Smooth muscle cell (in vitro differentiated cells): ENCODE results near the gene PCDHGA5. TPM values are rescaled to one million over a fixed set of nuclear protein-coding genes. Genes with fewer than 3 reads are reported as not detected.

Experiments used
- DNase-seq: peaks from one replicate; lab custom pipeline; 2025; ENCODE audit not compliant: unreplicated experiment; lab: John Stamatoyannopoulos, UW
- H2AFZ ChIP-seq: fragments of 200-600 bp; sonication (generic); 2 replicates; pipeline ENCODE4 v1.6.0; 2016; ENCODE audit warnings: antibody characterized with exemption, low read depth, mild to moderate bottlenecking
- H3F3A ChIP-seq: fragments of 200-600 bp; sonication (generic); 2 replicates; pipeline ENCODE4 v1.6.0; 2017; ENCODE audit warnings: antibody characterized with exemption, low read depth
- H3K27ac ChIP-seq: fragments of 200-600 bp; sonication (generic); 2 replicates; pipeline ENCODE4 v1.5.1; 2016; ENCODE audit warnings: low read depth, mild to moderate bottlenecking
- H3K27me3 ChIP-seq: fragments of 200-600 bp; sonication (generic); 2 replicates; pipeline ENCODE4 v1.6.1; 2016; ENCODE audit warnings: low read depth, mild to moderate bottlenecking
- H3K36me3 ChIP-seq: fragments of 200-600 bp; sonication (generic); 2 replicates; pipeline ENCODE4 v1.5.1; 2016; ENCODE audit warnings: low read depth
- H3K4me1 ChIP-seq: fragments of 200-600 bp; sonication (generic); 2 replicates; pipeline ENCODE4 v1.5.1; 2016; ENCODE audit warnings: low read depth
- H3K4me2 ChIP-seq: fragments of 200-600 bp; sonication (generic); 2 replicates; pipeline ENCODE4 v1.6.0; 2016; ENCODE audit warnings: mild to moderate bottlenecking
- H3K4me3 ChIP-seq: fragments of 200-600 bp; sonication (generic); 2 replicates; pipeline ENCODE4 v1.5.1; 2016; ENCODE audit warnings: mild to moderate bottlenecking
- H3K79me2 ChIP-seq: fragments of 200-600 bp; sonication (generic); 2 replicates; pipeline ENCODE4 v1.6.0; 2016; ENCODE audit warnings: low read depth, mild to moderate bottlenecking
- H3K9ac ChIP-seq: fragments of 200-600 bp; sonication (generic); 2 replicates; pipeline ENCODE4 v1.6.0; 2016; ENCODE audit warnings: low read depth
- H3K9me3 ChIP-seq: fragments of 200-600 bp; sonication (generic); replicated peaks from 2 replicates; pipeline ENCODE4 v1.5.1; 2016; ENCODE audit warnings: low read depth
- H4K20me1 ChIP-seq: fragments of 200-600 bp; sonication (generic); 2 replicates; pipeline ENCODE4 v1.6.0; 2016; ENCODE audit warnings: low read depth
- CTCF ChIP-seq: fragments of 200-600 bp; sonication (generic); IDR thresholded peaks from 2 replicates; pipeline ENCODE4 v1.5.1; 2017; ENCODE audit warnings: borderline replicate concordance, mild to moderate bottlenecking, antibody characterized with exemption; ENCODE audit not compliant: insufficient read depth, poor library complexity, severe bottlenecking
- WGBS: methylation state at CpG from one replicate; pipeline ENCODE4 v1.1.7; 2016; ENCODE audit warnings: low lambda C conversion rate; 5-methylcytosine and 5-hydroxymethylcytosine counted together
- polyA plus RNA-seq: library from polyadenylated mRNA; unstranded; fragments of >200 nt; fragmentation: Nextera tagmentation; extraction: Ambion mirVana; gene quantifications from 2 replicates; pipeline ENCODE4 v1.2.1, GENCODE V29; 2016
- total RNA-seq: library from RNA; depleted of rRNA; stranded (reverse); fragments of >200 nt; gene quantifications from 2 replicates; pipeline ENCODE4 v1.2.3, GENCODE V29; 2014

PCDHGA5 gene
- total and polyA plus RNA-seq, 2 experiments from 2014 or later = 0.09 TPM; not detected in 1

- H3K79me2 ChIP-seq = no peaks in the 10 kb centered on the region
- WGBS = 65% methylated on average over 29 of the region's 29 CpGs
- no peaks in the 10 kb centered on the region for H3F3A ChIP-seq
- H3K9ac ChIP-seq = no peak within 1 kb of the TSS
- H3K4me2 ChIP-seq = no peak within 1 kb of the TSS
- no peaks in the 10 kb centered on the region for H3K36me3 ChIP-seq
- H3K4me3 ChIP-seq = no peak within 1 kb of the TSS
- no peaks in the 10 kb centered on the region for H4K20me1 ChIP-seq
- H2AFZ ChIP-seq = peak within 1 kb of the TSS; percentile 33
- H3K9me3 ChIP-seq = peaks cover 6% of the 10 kb centered on the region
- no peak for DNase-seq
- no peak within 1 kb of the TSS for H3K27ac ChIP-seq
- no peaks in the 10 kb centered on the region for H3K4me1 ChIP-seq
- peak; percentile 16 for TF ChIP-seq CTCF
- no peaks in the 10 kb centered on the region for H3K27me3 ChIP-seq
These were observed 13.9 kb upstream of the PCDHGA5 start, which contains the start of gene PCDHGB1 for GRCh38 chr5:141349917-141350619. Gene PCDHGB1, plus strand, starts transcription at chr5:141350099. Its CDS starts 162 bp downstream, at chr5:141350261.

GRCh38 chr5:141351591-141351990 lies 12.4 kb upstream of the PCDHGA5 start:
- Histone ChIP-seq H3K9ac (no peak overlapping the region), H3K4me2 (no peak overlapping the region), H3K4me1 (no peaks in the 10 kb centered on the region), H3K79me2 (no peaks in the 10 kb centered on the region), H4K20me1 (no peaks in the 10 kb centered on the region), H3F3A (no peaks in the 10 kb centered on the region), H3K4me3 (no peak overlapping the region), H3K9me3 (peaks cover 6% of the 10 kb centered on the region), H3K27ac (no peak overlapping the region), H3K27me3 (no peaks in the 10 kb centered on the region), H3K36me3 (no peaks in the 10 kb centered on the region), H2AFZ (no peak overlapping the region)
- 97% methylated on average over 29 of the region's 36 CpGs for WGBS
- no peak for TF ChIP-seq CTCF
- DNase-seq = no peak

GRCh38 chr5:141354900-141355469 lies 9.0 kb upstream of the PCDHGA5 start, which contains the start of gene PCDHGA4:
Gene PCDHGA4, plus strand, starts transcription at chr5:141355021. Its CDS starts 87 bp downstream, at chr5:141355108.
- no peak within 1 kb of the TSS for H3K9ac ChIP-seq
- H2AFZ ChIP-seq = no peak within 1 kb of the TSS
- H3F3A ChIP-seq = no peaks in the 10 kb centered on the region
- no peaks in the 10 kb centered on the region for H3K79me2 ChIP-seq
- H3K4me3 ChIP-seq = no peak within 1 kb of the TSS
- H3K27me3 ChIP-seq = no peaks in the 10 kb centered on the region
- WGBS = 92% methylated on average over 29 of the region's 29 CpGs
- no peaks in the 10 kb centered on the region for H3K4me1 ChIP-seq
- H4K20me1 ChIP-seq = no peaks in the 10 kb centered on the region
- no peak within 1 kb of the TSS for H3K27ac ChIP-seq
- peak; percentile 21 for TF ChIP-seq CTCF
- no peaks in the 10 kb centered on the region for H3K36me3 ChIP-seq
- H3K9me3 ChIP-seq = peaks cover 6% of the 10 kb centered on the region
- no peak for DNase-seq
- no peak within 1 kb of the TSS for H3K4me2 ChIP-seq
